A549 (cell line): ENCODE data around the gene ELL.

Experiments
- CEBPB ChIP-seq, 2 experiments: fragments of >200 bp in 1 of 2; sonication (Bioruptor Twin) in 1 of 2; formaldehyde crosslinking in 1 of 2; IDR thresholded peaks; 2 replicates each; pipeline ENCODE4 v1.6.1; 2012 to 2016
- CHD2 ChIP-seq: fragments of 150-350 bp; IDR thresholded peaks from 2 replicates; pipeline ENCODE4 v1.6.1; 2014; ENCODE audit warnings: low read length; ENCODE audit not compliant: partially characterized antibody
- CHD4 ChIP-seq: fragments of 200-600 bp; sonication (generic); IDR thresholded peaks from 2 replicates; pipeline ENCODE4 v1.6.1; 2016; ENCODE audit warnings: antibody characterized with exemption, mild to moderate bottlenecking, borderline replicate concordance
- EP300 ChIP-seq, 2 experiments: fragments of >200 bp; sonication (Bioruptor Twin); formaldehyde crosslinking; IDR thresholded peaks; 2 replicates in 1 of 2; 3 replicates in 1 of 2; pipeline ENCODE4 v1.6.1; 2016 to 2017
- FOSB ChIP-seq: fragments of 250-450 bp; sonication (Bioruptor Pico); IDR thresholded peaks from 2 replicates; pipeline ENCODE4 v1.5.0; 2020; ENCODE audit warnings: mild to moderate bottlenecking, moderate library complexity
- MAFK ChIP-seq: fragments of 450-650 bp; IDR thresholded peaks from 2 replicates; pipeline ENCODE4 v1.6.1; 2014; ENCODE audit not compliant: partially characterized antibody
- MAZ ChIP-seq: fragments of 150-350 bp; IDR thresholded peaks from 2 replicates; pipeline ENCODE4 v1.6.1; 2014; ENCODE audit warnings: antibody characterized with exemption, low read depth, low read length, borderline replicate concordance
- RAD21 ChIP-seq, 2 experiments: fragments of >200 bp in 1 of 2; sonication (Bioruptor Twin) in 1 of 2; formaldehyde crosslinking in 1 of 2; IDR thresholded peaks in 1 of 2; conservative IDR thresholded peaks in 1 of 2; 2 replicates in 1 of 2; 3 replicates in 1 of 2; pipeline ENCODE4 v1.6.1; 2012 to 2018; ENCODE audit warnings: inconsistent platforms in 1 of 2
- TF ChIP-seq, protein P1 (sequence below): IDR thresholded peaks from 2 replicates; pipeline ENCODE4 v1.6.1; 2012
- TF ChIP-seq, protein P2 (sequence below): fragments of >200 bp; sonication (Bioruptor Twin); formaldehyde crosslinking; IDR thresholded peaks from 3 replicates; pipeline ENCODE4 v1.5.1; 2016

- TF ChIP-seq, protein P1, sequence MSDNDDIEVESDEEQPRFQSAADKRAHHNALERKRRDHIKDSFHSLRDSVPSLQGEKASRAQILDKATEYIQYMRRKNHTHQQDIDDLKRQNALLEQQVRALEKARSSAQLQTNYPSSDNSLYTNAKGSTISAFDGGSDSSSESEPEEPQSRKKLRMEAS = no peak
- TF ChIP-seq, protein P2, sequence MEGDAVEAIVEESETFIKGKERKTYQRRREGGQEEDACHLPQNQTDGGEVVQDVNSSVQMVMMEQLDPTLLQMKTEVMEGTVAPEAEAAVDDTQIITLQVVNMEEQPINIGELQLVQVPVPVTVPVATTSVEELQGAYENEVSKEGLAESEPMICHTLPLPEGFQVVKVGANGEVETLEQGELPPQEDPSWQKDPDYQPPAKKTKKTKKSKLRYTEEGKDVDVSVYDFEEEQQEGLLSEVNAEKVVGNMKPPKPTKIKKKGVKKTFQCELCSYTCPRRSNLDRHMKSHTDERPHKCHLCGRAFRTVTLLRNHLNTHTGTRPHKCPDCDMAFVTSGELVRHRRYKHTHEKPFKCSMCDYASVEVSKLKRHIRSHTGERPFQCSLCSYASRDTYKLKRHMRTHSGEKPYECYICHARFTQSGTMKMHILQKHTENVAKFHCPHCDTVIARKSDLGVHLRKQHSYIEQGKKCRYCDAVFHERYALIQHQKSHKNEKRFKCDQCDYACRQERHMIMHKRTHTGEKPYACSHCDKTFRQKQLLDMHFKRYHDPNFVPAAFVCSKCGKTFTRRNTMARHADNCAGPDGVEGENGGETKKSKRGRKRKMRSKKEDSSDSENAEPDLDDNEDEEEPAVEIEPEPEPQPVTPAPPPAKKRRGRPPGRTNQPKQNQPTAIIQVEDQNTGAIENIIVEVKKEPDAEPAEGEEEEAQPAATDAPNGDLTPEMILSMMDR = no peak
- TF ChIP-seq CEBPB (IDR thresholded peaks at IDR 0.05) (no peak), MAZ (no peak), CHD2 (no peak), MAFK (no peak), CHD4 (no peak), EP300 (IDR thresholded peaks at IDR 0.05) (no peak), RAD21 (conservative IDR thresholded peaks at IDR 0.05 in 1 of 2, IDR thresholded peaks at IDR 0.05 in 1 of 2) (no peak), FOSB (CRISPR knock-in tag) (no peak)
These were observed 78.9 kb downstream of the ELL start for GRCh38 chr19:18442941-18443340.
